A549 (cell line): ENCODE results near the gene RHEB.

Experiments
- FOSL2 ChIP-seq, 2 experiments: fragments of 450-650 bp in 1 of 2; fragments of >200 bp in 1 of 2; sonication (Bioruptor Twin) in 1 of 2; formaldehyde crosslinking; IDR thresholded peaks; 2 replicates each; pipeline versions ENCODE4 v1.5.0 to v1.6.1; 2016 to 2020; ENCODE audit warnings: mild to moderate bottlenecking in 1 of 2, moderate library complexity in 1 of 2
- HDAC2 ChIP-seq: fragments of 200-600 bp; sonication (generic); IDR thresholded peaks from 2 replicates; pipeline ENCODE4 v1.6.1; 2016
- KDM1A ChIP-seq: fragments of 200-600 bp; sonication (generic); IDR thresholded peaks from 2 replicates; pipeline ENCODE4 v1.6.1; 2016; ENCODE audit warnings: low read depth, mild to moderate bottlenecking
- MYC ChIP-seq: IDR thresholded peaks from 2 replicates; pipeline ENCODE4 v1.6.1; 2012; ENCODE audit warnings: mild to moderate bottlenecking, inconsistent platforms, low read length, improper control_type of control experiment, borderline replicate concordance
- POLR2A ChIP-seq: IDR thresholded peaks from 2 replicates; pipeline ENCODE4 v1.6.1; 2012; ENCODE audit warnings: mild to moderate bottlenecking, low read length
- TP53 ChIP-seq: fragments of 250-450 bp; sonication (Bioruptor Pico); IDR thresholded peaks from 2 replicates; pipeline ENCODE4 v1.5.0; 2021; ENCODE audit warnings: mild to moderate bottlenecking, moderate library complexity
- TF ChIP-seq, protein P1 (sequence below): fragments of >200 bp; sonication (Bioruptor Twin); formaldehyde crosslinking; IDR thresholded peaks from 3 replicates; pipeline ENCODE4 v1.5.1; 2016

DNA sequence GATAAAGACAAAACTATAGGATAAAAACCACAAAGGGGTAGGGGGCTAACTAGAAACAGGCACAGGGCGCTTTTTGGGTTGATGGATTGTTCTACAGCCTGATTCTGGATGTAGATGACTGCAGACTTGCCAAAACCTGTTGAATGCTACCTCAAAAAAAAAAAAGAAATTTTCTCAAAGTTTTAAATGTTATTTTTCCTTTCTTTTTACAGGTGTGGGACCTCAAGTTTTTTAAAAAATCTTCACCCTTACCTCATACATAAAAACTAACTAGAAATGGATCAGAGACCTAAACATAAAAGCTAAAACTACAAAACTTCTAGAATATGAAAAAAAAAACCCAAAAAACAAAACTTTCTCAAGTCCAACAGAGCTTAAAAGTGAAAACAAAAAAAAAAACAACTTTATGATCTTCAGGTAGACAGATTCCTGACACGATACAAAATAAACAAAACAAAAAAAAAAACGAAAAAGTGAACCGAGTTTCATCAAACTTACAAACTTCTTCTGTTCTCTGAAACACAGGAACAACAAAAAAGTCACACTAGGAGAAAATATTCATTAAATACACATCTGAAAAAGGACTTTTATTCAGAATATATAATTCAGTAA lies 14.9 kb downstream of the RHEB start:
- TF ChIP-seq HDAC2 (no peak), POLR2A (no peak), KDM1A (no peak), FOSL2 (IDR thresholded peaks at IDR 0.05) (no peak), FOSL2 (CRISPR knock-in tag; IDR thresholded peaks at IDR 0.05) (no peak), TP53 (CRISPR knock-in tag) (no peak), MYC (no peak)
- TF ChIP-seq, protein P1, sequence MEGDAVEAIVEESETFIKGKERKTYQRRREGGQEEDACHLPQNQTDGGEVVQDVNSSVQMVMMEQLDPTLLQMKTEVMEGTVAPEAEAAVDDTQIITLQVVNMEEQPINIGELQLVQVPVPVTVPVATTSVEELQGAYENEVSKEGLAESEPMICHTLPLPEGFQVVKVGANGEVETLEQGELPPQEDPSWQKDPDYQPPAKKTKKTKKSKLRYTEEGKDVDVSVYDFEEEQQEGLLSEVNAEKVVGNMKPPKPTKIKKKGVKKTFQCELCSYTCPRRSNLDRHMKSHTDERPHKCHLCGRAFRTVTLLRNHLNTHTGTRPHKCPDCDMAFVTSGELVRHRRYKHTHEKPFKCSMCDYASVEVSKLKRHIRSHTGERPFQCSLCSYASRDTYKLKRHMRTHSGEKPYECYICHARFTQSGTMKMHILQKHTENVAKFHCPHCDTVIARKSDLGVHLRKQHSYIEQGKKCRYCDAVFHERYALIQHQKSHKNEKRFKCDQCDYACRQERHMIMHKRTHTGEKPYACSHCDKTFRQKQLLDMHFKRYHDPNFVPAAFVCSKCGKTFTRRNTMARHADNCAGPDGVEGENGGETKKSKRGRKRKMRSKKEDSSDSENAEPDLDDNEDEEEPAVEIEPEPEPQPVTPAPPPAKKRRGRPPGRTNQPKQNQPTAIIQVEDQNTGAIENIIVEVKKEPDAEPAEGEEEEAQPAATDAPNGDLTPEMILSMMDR, result no peak
